Chondrocyte (in vitro differentiated cells): ENCODE data around the gene KCNH5. TPM values are rescaled to one million over a fixed set of nuclear protein-coding genes. Genes with fewer than 3 reads are reported as not detected.

Experiments
- DNase-seq: peaks from one replicate; pipeline ENCODE4 v3.0.0; 2021; ENCODE audit warnings: mixed read lengths, low spot score
- H3K27ac Mint-ChIP-seq: one replicate; pipeline ENCODE4 v1.8.0; 2021; ENCODE audit warnings: mild to moderate bottlenecking, moderate library complexity, mixed read lengths; ENCODE audit not compliant: unreplicated experiment
- H3K27me3 Mint-ChIP-seq: 2 replicates; pipeline ENCODE4 v1.8.0; 2021; ENCODE audit warnings: low read depth, mixed read lengths
- H3K36me3 Mint-ChIP-seq: 2 replicates; pipeline ENCODE4 v1.8.0; 2021; ENCODE audit warnings: low read depth, mixed read lengths
- H3K4me1 Mint-ChIP-seq: 2 replicates; pipeline ENCODE4 v1.8.0; 2021; ENCODE audit warnings: low read depth, mild to moderate bottlenecking, mixed read lengths
- H3K4me3 Mint-ChIP-seq: one replicate; pipeline ENCODE4 v1.8.0; 2021; ENCODE audit warnings: mild to moderate bottlenecking, moderate library complexity, mixed read lengths; ENCODE audit not compliant: unreplicated experiment
- H3K9me3 Mint-ChIP-seq: 2 replicates; pipeline ENCODE4 v1.8.0; 2021; ENCODE audit warnings: low read depth, mixed read lengths
- CTCF ChIP-seq: fragments of 200-600 bp; sonication (generic); IDR thresholded peaks from 2 replicates; pipeline ENCODE4 v1.5.0; 2021; ENCODE audit warnings: antibody characterized with exemption, mild to moderate bottlenecking, moderate library complexity
- total RNA-seq: library from RNA; stranded (reverse); gene quantifications from 3 replicates; pipeline ENCODE4 v1.2.1, GENCODE V29; 2021

KCNH5 gene
- total RNA-seq, 1 donor from 2014 or later, result not detected

DNA sequence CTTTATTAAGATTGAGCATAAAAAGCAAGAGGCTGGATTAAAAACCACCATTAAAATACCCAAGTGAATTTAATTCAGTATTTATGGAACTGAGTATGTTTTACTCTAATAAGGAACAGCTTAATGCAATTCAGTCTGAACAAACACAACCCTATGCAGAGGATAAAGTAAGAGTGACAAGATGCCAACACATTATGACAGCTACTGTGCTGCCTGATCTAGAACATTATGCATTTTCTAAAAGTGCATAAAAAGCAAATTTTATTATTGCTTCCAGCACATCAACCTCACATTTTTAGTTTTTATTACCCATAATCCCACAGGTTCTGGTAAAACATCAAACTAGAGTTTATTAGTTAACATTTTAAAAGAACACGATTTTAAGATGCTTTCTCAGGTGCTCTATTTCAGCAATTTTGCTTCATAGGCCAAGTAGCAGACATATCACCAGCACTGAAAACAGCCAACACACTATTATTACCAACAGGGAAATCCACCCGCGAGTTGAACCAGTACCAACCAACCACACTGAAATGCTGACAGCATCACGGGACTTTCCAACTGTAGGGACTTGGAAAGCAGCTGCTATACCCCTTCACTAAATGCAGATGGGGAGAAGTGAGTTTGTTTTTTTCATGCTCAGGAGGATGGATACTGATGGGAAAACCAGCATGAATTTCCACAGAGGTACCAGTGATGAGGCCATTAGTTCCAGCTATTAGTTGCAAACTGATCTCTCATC lies 372.1 kb downstream of the KCNH5 start:
- Mint-ChIP-seq H3K4me1 (no peaks in the 10 kb centered on the region), H3K36me3 (no peaks in the 10 kb centered on the region), H3K4me3 (no peak overlapping the region), H3K9me3 (no peaks in the 10 kb centered on the region), H3K27me3 (peaks cover 16% of the 10 kb centered on the region), H3K27ac (no peak overlapping the region)
- no peak for TF ChIP-seq CTCF
- no peak for DNase-seq

DNA sequence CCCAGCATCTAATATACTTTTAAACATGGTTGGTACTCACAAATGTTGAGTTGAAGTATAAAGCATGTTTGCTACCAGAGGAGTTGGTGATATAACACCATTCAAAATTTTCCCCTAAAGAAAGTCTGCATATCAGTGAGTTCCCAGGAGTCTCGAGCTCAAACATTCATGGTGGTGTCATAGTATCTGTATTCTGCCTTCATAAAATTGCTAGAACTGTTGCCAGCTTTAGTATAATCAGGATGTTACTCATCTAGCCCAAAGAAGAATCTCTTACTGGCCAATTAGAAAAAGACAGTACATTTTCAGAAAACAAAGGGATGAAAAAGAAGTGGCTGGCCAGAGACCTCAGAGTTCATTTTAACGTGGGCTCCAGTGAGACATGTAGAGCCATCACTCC lies 374.7 kb downstream of the KCNH5 start:
- TF ChIP-seq CTCF, result no peak
- H3K36me3 Mint-ChIP-seq, result no peaks in the 10 kb centered on the region
- peaks cover 14% of the 10 kb centered on the region for H3K27me3 Mint-ChIP-seq
- H3K27ac Mint-ChIP-seq, result no peak overlapping the region
- no peak for DNase-seq
- H3K4me1 Mint-ChIP-seq, result no peaks in the 10 kb centered on the region
- no peak overlapping the region for H3K4me3 Mint-ChIP-seq
- no peaks in the 10 kb centered on the region for H3K9me3 Mint-ChIP-seq

DNA sequence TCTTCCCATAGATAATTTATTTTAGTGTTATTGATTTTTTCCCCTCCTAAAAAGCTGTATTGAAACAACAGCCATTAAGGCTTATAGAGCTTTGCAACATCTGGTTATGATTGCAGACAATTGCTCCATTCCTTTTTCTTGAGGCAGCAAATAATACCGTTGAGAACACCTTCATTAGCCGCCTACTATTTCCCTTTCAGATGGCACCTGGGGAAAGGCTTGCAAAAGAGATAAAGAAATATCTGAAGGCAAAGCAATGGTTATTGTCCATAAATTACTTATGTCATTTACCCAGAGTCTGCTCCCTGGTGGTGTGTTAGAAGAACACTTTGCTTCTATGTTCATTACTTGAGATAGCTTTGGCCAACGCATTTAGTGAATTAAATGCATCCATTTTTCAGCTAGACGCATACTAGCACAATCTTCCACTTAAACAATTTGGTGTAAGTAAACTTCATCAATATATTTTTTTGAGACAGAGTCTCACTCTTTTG lies 377.8 kb downstream of the KCNH5 start:
- H3K9me3 Mint-ChIP-seq, result no peaks in the 10 kb centered on the region
- TF ChIP-seq CTCF, result no peak

GRCh38 chr14:62665286-62665685 lies 380.0 kb downstream of the KCNH5 start:
- Mint-ChIP-seq H3K4me1 (no peaks in the 10 kb centered on the region), H3K27me3 (peaks cover 11% of the 10 kb centered on the region), H3K27ac (no peak overlapping the region), H3K4me3 (no peak overlapping the region), H3K36me3 (no peaks in the 10 kb centered on the region), H3K9me3 (peaks cover 6% of the 10 kb centered on the region)
- DNase-seq, result no peak
- TF ChIP-seq CTCF, result no peak

More for the DNA sequence above, 377.8 kb downstream of the KCNH5 start:
- Mint-ChIP-seq H3K27ac (no peak overlapping the region), H3K4me3 (no peak overlapping the region), H3K27me3 (peaks cover 13% of the 10 kb centered on the region), H3K36me3 (no peaks in the 10 kb centered on the region), H3K4me1 (no peaks in the 10 kb centered on the region)
- no peak for DNase-seq

GRCh38 chr14:62663456-62663821 lies 381.8 kb downstream of the KCNH5 start:
- H3K9me3 Mint-ChIP-seq, result peaks cover 6% of the 10 kb centered on the region
- TF ChIP-seq CTCF, result no peak
- H3K4me1 Mint-ChIP-seq, result no peaks in the 10 kb centered on the region
- H3K27ac Mint-ChIP-seq, result no peak overlapping the region
- peaks cover 2% of the 10 kb centered on the region for H3K27me3 Mint-ChIP-seq
- H3K4me3 Mint-ChIP-seq, result no peak overlapping the region
- H3K36me3 Mint-ChIP-seq, result no peaks in the 10 kb centered on the region
- no peak for DNase-seq
